Lower leg skin (tissue), 4 donors: Measurements from ENCODE around the gene MYDGF. TPM values are rescaled to one million over a fixed set of nuclear protein-coding genes. Genes with fewer than 3 reads are reported as not detected.

ENCODE experiments used
- DNase-seq, 2 donors: peaks; one replicate each; pipeline ENCODE4 v3.0.0-alpha.2; 2019; ENCODE audit warnings: low spot score in 2 of 2
- H3K4me3 ChIP-seq: fragments of 200-600 bp; sonication (generic); 2 replicates; pipeline ENCODE4 v1.5.1; 2017; ENCODE audit warnings: mild to moderate bottlenecking, low read depth; ENCODE audit not compliant: poor library complexity, severe bottlenecking
- POLR2A ChIP-seq, 2 donors: fragments of 450-650 bp; IDR thresholded peaks; one replicate each; pipeline ENCODE4 v1.6.1; 2016 to 2017; ENCODE audit warnings: antibody characterized with exemption in 2 of 2, mild to moderate bottlenecking in 1 of 2, moderate library complexity in 1 of 2
- WGBS, 2 donors: methylation state at CpG; one replicate each; pipeline ENCODE4 v1.1.5; 2018; 5-methylcytosine and 5-hydroxymethylcytosine counted together
- intact Hi-C: fragments of 100-400 bp; cut with DNase I; formaldehyde crosslinking; loops from one replicate; pipeline ENCODE4 v1.15.0; 2023; ENCODE audit warnings: low total_unique reads
- total RNA-seq, 4 donors: library from RNA; depleted of rRNA; stranded (reverse); fragments of >200 nt; gene quantifications; one replicate each; pipeline ENCODE4 v1.1.0, GENCODE V29; 2016
- TF ChIP-seq, protein P1 (sequence below), 3 donors: fragments of 450-650 bp; IDR thresholded peaks; one replicate each; pipeline ENCODE4 v1.5.1; 2016; ENCODE audit warnings: antibody characterized with exemption in 3 of 3, mild to moderate bottlenecking in 3 of 3, moderate library complexity in 2 of 3

Gene MYDGF
- total RNA-seq, 4 donors from 2014 or later: 25.9 to 56.0 (median 29.6) TPM

DNA sequence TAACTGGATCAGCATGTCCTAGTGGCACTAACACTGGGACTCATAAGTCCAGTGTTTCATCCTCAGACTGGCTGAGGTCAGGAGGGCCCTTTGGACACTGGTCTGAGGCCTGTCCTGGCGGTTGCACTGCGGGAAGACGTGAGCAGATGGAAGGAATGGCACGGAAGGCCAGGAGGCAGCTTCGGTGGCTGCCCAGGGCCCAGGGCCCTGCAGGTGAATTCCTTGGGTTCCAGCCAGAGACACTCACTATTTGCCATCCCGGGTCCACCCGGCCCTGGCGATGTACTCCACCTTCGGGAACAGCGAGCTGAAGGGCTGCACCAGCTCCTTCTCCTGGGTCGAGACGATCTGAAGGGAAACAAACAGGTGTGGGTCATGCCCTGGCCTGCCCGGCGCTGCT, 27.2 kb upstream of the MYDGF start:
- intact Hi-C loops: no loop called here
- H3K4me3 ChIP-seq: no peak overlapping the region
- TF ChIP-seq, protein P1, sequence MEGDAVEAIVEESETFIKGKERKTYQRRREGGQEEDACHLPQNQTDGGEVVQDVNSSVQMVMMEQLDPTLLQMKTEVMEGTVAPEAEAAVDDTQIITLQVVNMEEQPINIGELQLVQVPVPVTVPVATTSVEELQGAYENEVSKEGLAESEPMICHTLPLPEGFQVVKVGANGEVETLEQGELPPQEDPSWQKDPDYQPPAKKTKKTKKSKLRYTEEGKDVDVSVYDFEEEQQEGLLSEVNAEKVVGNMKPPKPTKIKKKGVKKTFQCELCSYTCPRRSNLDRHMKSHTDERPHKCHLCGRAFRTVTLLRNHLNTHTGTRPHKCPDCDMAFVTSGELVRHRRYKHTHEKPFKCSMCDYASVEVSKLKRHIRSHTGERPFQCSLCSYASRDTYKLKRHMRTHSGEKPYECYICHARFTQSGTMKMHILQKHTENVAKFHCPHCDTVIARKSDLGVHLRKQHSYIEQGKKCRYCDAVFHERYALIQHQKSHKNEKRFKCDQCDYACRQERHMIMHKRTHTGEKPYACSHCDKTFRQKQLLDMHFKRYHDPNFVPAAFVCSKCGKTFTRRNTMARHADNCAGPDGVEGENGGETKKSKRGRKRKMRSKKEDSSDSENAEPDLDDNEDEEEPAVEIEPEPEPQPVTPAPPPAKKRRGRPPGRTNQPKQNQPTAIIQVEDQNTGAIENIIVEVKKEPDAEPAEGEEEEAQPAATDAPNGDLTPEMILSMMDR (IDR thresholded peaks at IDR 0.05): no peak
- TF ChIP-seq POLR2A (IDR thresholded peaks at IDR 0.05): no peak
- no peak for DNase-seq
- WGBS, 2 donors: 68 to 72% methylated on average over 9 to 14 of the region's 14 CpGs

DNA sequence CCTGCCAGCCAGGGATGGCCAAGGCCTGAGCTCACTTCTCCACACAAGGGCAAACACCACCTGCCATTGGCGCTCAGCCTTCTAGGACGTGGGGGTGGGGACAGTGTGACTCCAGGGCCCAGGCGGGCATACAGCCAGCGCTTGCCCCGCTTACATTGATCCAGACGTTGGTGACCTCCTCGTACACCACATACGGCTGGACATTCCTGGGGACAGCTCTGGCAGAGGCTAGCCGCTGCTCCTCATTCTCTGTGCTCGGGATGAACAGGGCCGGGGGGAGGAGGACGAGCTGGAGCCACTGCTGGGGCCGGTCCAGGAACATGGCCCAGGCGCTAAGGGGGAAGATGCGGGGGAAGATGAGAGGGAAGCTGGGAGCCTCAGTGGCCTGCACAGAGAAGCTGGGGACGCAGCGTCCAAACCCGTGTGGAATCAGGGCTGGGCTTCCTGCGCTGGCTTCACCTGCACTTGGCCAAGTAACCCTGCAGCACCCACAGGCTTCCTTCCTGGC, 25.1 kb upstream of the MYDGF start:
- 76 to 80% methylated on average over 19 of the region's 19 CpGs for WGBS, 2 donors
- DNase-seq: no peak
- intact Hi-C loops: no loop called here
- no peak overlapping the region for H3K4me3 ChIP-seq
- TF ChIP-seq, protein P1 (IDR thresholded peaks at IDR 0.05): no peak
- no peak for TF ChIP-seq POLR2A (IDR thresholded peaks at IDR 0.05)

GRCh38 chr19:4694211-4694987, 24.3 kb upstream of the MYDGF start:
- intact Hi-C loops: no loop called here
- TF ChIP-seq POLR2A (IDR thresholded peaks at IDR 0.05): no peak
- no peak overlapping the region for H3K4me3 ChIP-seq
- 58 to 62% methylated on average over 22 of the region's 22 CpGs for WGBS, 2 donors
- peak; percentile 88 to 95 for DNase-seq

DNA sequence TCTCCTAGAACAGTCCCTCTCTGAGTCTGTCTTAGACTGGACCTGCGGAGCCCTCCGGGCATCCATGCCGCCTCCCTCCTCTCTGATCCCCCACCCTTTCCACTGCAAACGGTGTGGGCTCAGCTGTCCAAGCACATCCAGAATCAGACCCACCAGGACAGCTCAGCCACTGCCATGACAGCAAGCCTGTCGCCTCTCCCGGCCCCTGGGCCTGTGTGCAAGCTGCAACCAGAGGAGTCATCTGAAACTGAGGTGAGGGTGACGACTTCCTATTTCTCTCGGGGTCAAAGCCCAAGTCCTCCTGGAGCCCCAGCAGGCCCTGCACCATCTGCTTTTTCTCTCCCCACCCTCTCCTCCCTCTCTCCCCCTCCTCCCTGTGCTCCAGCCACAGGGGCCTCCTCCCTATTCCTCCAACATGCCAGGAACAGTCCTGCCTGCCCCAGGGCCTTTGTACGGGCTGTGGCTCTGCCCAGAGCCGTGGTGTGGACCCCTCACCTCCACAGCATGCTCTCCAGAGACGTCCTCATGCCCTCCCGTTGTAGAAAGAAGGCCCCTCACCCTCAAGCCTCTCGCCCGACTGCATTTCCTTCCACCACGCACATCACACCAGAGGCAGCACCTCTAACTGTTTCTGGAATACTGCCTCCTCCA, 23.5 kb upstream of the MYDGF start:
- no peak for DNase-seq
- WGBS, 2 donors: 63 to 75% methylated on average over 15 of the region's 15 CpGs
- TF ChIP-seq, protein P1 (IDR thresholded peaks at IDR 0.05): no peak
- TF ChIP-seq POLR2A (IDR thresholded peaks at IDR 0.05): no peak
- no peak overlapping the region for H3K4me3 ChIP-seq
- intact Hi-C loops: no loop called here

DNA sequence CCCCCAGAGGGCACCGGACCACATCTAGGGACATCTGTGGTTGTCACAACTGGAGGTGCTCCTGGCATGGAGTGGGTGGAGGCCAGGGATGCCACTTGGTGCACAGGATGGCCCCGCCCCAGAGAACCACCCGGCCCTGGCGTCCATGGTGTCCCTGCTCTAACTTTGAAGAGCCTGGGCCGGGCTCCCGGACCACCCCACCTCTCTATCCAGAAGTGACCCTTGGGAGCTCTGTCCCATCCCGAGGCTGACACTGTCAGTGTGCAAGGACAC, 22.9 kb upstream of the MYDGF start:
- TF ChIP-seq, protein P1 (IDR thresholded peaks at IDR 0.05): no peak
- no peak for TF ChIP-seq POLR2A (IDR thresholded peaks at IDR 0.05)
- intact Hi-C loops: no loop called here
- WGBS, 2 donors: 72 to 77% methylated on average over 6 of the region's 7 CpGs
- DNase-seq: no peak
- H3K4me3 ChIP-seq: no peak overlapping the region

GRCh38 chr19:4692251-4693077, 22.3 kb upstream of the MYDGF start:
- TF ChIP-seq POLR2A (IDR thresholded peaks at IDR 0.05): no peak

More at GRCh38 chr19:4692251-4693077, 22.3 kb upstream of the MYDGF start:
- WGBS, 2 donors: 69 to 75% methylated on average over 24 to 26 of the region's 27 CpGs
- no peak overlapping the region for H3K4me3 ChIP-seq
- intact Hi-C loops: no loop called here
- DNase-seq: no peak
